Esophagus muscularis mucosa (tissue), 3 donors: ENCODE measurements around the gene MYADML2.

Source experiments
- EP300 ChIP-seq: sonication (generic); formaldehyde crosslinking; IDR thresholded peaks from one replicate; pipeline ENCODE4 v1.6.1; 2017; ENCODE audit warnings: antibody characterized with exemption
- POLR2AphosphoS5 ChIP-seq, 2 donors: sonication (generic); formaldehyde crosslinking; IDR thresholded peaks; one replicate each; pipeline ENCODE4 v1.6.1; 2017; ENCODE audit warnings: antibody characterized with exemption in 2 of 2

- no peak for TF ChIP-seq POLR2AphosphoS5 (IDR thresholded peaks at IDR 0.05)
- no peak for TF ChIP-seq EP300
Observed at GRCh38 chr17:81918832-81919545, 28.0 kb downstream of the MYADML2 start.
